ENCODE data around the gene SYNGR4. TPM values are rescaled to one million over a fixed set of nuclear protein-coding genes. Genes with fewer than 3 reads are reported as not detected.

The SYNGR4 gene
- total RNA-seq, 4 donors from 2014 or later = not detected

DNA sequence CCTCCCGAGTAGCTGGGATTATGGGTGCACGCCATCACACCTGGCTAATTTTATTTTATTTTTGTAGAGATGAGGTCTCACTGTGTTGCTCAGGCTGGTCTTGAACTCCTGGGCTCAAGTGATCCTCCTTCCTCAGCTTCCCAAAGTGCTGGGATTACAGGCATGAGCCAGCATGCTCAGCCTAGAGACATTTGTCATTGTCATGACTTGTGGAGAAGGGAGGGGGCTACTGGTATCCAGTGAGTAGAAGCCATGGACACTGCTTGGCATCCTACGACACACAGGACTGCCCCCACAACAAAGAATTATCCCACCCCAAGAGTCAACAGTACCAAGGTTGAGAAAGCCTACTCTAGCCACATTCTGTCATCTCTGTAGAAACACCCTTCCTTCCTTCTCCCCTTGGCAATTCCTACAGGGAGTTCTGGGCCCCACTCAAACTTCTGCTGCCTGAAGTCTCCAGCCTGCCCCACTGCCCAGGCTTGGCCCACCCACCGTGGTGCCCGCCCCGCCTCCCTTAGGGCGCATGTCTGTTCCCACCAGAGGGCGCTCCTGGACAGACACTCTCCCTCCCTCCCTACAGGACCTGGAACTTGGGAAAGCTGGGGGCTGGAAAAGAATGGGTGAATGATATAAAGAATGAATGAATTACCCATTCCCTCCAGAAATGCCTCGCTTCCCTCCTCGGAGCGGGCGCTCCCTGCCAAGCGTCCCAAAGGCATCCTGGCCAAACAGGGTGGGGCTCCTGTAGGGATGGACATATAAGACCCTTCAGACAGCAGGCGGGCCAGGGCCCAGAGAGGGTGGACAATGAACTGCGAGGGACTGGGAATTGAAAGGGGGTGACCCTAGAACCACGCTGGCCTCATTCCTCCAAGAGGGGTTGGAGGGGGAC is 44.3 kb upstream of the SYNGR4 start:
- Histone ChIP-seq H3K4me3 (no peak overlapping the region), H3K36me3 (no peaks in the 10 kb centered on the region), H3K27ac (peak overlapping the region; percentile 99 to 100 (median 99)), H3K27me3 (no peaks in the 10 kb centered on the region), H3K9me3 (no peaks in the 10 kb centered on the region), H3K4me1 (peaks cover 16 to 51% (median 26%) of the 10 kb centered on the region in 4 donors)
- in situ Hi-C loops (cut with MboI; ENCODE audit: low pct_ligation_motif_present in 1 of 4, low pct_unique_long_range_greater_than_20kb in 1 of 4, low sequenced_read_pairs in 3 of 4) = loop anchor here in 1 of 4 donors (25.0 kb wide), 1 partner anchor 267 kb away; no protein-coding TSS in a partner anchor
- WGBS, 2 donors (ENCODE audit: low coverage in 1 of 2) = 27% methylated on average over 16 of the region's 16 CpGs; no CpG with 5 or more reads in 1 of the 2 donors
- no peak for TF ChIP-seq POLR2A (IDR thresholded peaks at IDR 0.05)
- TF ChIP-seq POLR2AphosphoS5 (IDR thresholded peaks at IDR 0.05) = no peak
- TF ChIP-seq, protein P1, sequence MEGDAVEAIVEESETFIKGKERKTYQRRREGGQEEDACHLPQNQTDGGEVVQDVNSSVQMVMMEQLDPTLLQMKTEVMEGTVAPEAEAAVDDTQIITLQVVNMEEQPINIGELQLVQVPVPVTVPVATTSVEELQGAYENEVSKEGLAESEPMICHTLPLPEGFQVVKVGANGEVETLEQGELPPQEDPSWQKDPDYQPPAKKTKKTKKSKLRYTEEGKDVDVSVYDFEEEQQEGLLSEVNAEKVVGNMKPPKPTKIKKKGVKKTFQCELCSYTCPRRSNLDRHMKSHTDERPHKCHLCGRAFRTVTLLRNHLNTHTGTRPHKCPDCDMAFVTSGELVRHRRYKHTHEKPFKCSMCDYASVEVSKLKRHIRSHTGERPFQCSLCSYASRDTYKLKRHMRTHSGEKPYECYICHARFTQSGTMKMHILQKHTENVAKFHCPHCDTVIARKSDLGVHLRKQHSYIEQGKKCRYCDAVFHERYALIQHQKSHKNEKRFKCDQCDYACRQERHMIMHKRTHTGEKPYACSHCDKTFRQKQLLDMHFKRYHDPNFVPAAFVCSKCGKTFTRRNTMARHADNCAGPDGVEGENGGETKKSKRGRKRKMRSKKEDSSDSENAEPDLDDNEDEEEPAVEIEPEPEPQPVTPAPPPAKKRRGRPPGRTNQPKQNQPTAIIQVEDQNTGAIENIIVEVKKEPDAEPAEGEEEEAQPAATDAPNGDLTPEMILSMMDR (IDR thresholded peaks at IDR 0.05) = peak; percentile 80 to 93 (median 83)
- DNase-seq = peak; percentile 91
- intact Hi-C loops (cut with DNase I; ENCODE audit: low total_unique reads) = no loop called here

DNA sequence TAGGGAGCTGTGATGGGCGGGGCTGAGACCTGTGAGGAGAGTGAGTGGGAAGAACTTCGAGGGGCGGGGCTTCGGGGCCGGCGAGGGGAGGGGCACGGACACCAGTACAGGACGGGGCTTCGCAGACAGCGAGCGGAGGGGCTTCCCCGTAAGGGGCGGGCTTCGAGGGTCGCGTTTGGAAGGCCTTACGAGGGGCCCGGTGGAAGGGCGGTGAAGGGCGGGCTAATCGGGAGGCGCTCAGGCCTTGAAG is 42.9 kb upstream of the SYNGR4 start:
- intact Hi-C loops (cut with DNase I; ENCODE audit: low total_unique reads) = no loop called here
- H3K9me3 ChIP-seq = no peaks in the 10 kb centered on the region
- peak overlapping the region; percentile 99 to 100 (median 99) for H3K27ac ChIP-seq
- in situ Hi-C loops (cut with MboI; ENCODE audit: low pct_ligation_motif_present in 1 of 4, low pct_unique_long_range_greater_than_20kb in 1 of 4, low sequenced_read_pairs in 3 of 4) = loop anchor here in 1 of 4 donors (25.0 kb wide), 1 partner anchor 266 kb away; no protein-coding TSS in a partner anchor
- H3K4me3 ChIP-seq = peak overlapping the region; percentile 46 to 82 (median 58)
- H3K27me3 ChIP-seq = no peaks in the 10 kb centered on the region
- no peaks in the 10 kb centered on the region for H3K36me3 ChIP-seq
- DNase-seq = peak; percentile 100
- peaks cover 22 to 64% (median 35%) of the 10 kb centered on the region in 4 donors for H3K4me1 ChIP-seq
- TF ChIP-seq, protein P1 (IDR thresholded peaks at IDR 0.05) = no peak
- peak in 1 of 3 donors; percentile 7 for TF ChIP-seq POLR2AphosphoS5 (IDR thresholded peaks at IDR 0.05)
- WGBS, 2 donors (ENCODE audit: low coverage in 1 of 2) = 1% methylated on average over 22 of the region's 22 CpGs; no CpG with 5 or more reads in 1 of the 2 donors

DNA sequence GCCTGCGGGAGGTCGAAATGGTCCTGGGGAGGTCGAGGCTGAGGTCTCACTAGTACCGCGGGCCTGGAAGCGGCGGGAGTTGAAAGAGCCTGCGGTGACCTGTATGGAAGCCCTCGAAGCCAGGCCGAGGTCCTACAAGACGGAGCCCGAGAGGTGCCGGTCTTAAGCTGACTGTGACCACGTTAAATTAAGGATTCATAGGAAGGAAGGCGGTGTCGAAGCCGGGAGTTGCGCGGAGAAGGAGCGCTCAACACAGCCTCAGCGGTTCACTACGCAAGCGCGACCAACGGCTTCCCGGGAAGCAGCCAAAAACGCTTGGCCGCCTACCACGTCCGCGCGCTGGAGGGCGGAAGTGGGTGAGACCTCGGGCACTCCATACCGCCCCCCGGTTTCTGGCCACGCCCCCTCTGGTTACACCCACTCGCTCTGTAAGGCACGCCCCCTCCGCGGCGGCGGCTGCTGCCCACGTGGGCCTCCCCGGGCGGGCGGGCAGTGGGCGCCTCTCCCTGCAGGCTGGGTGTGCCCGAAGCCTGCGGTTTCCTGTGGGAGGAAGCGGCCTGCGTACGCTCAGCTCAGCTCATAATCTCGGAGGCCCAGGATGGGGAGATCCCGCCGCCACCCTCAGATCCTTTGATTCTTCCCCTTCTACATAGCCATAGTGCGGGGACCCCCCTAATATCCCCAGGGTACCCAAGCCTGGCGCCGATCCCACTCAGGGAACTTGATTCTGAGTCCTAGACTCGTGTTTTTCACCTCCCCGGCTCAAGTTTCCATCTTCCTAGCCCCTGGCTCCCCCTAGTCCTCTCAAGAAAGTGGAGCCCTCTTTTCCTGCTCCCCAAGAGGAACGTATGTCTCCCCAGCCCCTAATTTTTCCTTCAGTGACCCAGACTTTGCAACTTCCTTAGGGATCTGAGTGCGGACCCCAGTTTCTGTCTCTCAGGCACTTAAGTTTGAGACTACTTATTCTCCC is 42.3 kb upstream of the SYNGR4 start:
- in situ Hi-C loops (cut with MboI; ENCODE audit: low pct_ligation_motif_present in 1 of 4, low pct_unique_long_range_greater_than_20kb in 1 of 4, low sequenced_read_pairs in 3 of 4) (loop anchor here in 1 of 4 donors (25.0 kb wide), 1 partner anchor 265 kb away; no protein-coding TSS in a partner anchor), intact Hi-C loops (cut with DNase I; ENCODE audit: low total_unique reads) (no loop called here)
- peaks cover 28 to 68% (median 41%) of the 10 kb centered on the region in 4 donors for H3K4me1 ChIP-seq
- TF ChIP-seq EP300 (IDR thresholded peaks at IDR 0.05; ENCODE audit: low read depth) (no peak), POLR2AphosphoS5 (IDR thresholded peaks at IDR 0.05) (peak; percentile 92 to 96 (median 93)), POLR2A (IDR thresholded peaks at IDR 0.05) (peak; percentile 95)
- TF ChIP-seq, protein P1 (IDR thresholded peaks at IDR 0.05) = peak in 4 of 5 experiments; percentile 6 to 40 (median 18)
- H3K27me3 ChIP-seq = no peaks in the 10 kb centered on the region
- peak overlapping the region; percentile 99 to 100 (median 99) for H3K27ac ChIP-seq
- H3K36me3 ChIP-seq = no peaks in the 10 kb centered on the region
- H3K4me3 ChIP-seq = peak overlapping the region; percentile 46 to 82 (median 58)
- 2 to 48% methylated on average over 2 to 42 of the region's 63 CpGs for WGBS, 2 donors (ENCODE audit: low coverage in 1 of 2)
- H3K9me3 ChIP-seq = no peaks in the 10 kb centered on the region
- peak; percentile 100 for DNase-seq

Measured in transverse colon (tissue), 4 donors.